Right kidney (tissue), 1 donor: ENCODE results near the gene MYOZ3.
A peak's percentile ranks its signal among the peaks of the same experiment; 100 is the strongest.

Experiments used
- DNase-seq: peaks from one replicate; pipeline ENCODE4 v3.0.0-alpha.2; 2016

The MYOZ3 gene

GRCh38 chr5:150658121-150658520 is 2.9 kb upstream of the MYOZ3 start:
- DNase-seq = no peak

GRCh38 chr5:150658699-150659265 is 2.3 kb upstream of the MYOZ3 start:
- no peak for DNase-seq

- DNase-seq = no peak
These were observed 1.5 kb upstream of the MYOZ3 start for GRCh38 chr5:150659360-150660107.

GRCh38 chr5:150660108-150660831 is 781 bp upstream of the MYOZ3 start:
- peak; percentile 20 for DNase-seq

GRCh38 chr5:150661821-150662596 is 958 bp downstream of the MYOZ3 start:
- no peak for DNase-seq

GRCh38 chr5:150662731-150663516 is 1.9 kb downstream of the MYOZ3 start:
- no peak for DNase-seq

- no peak for DNase-seq
These were observed 2.9 kb downstream of the MYOZ3 start for GRCh38 chr5:150663936-150664335.

GRCh38 chr5:150665044-150665443 is 4.0 kb downstream of the MYOZ3 start:
- no peak for DNase-seq

- no peak for DNase-seq
These were observed 9.4 kb downstream of the MYOZ3 start for GRCh38 chr5:150670275-150670947.

- DNase-seq = no peak
These were observed 9.9 kb downstream of the MYOZ3 start for GRCh38 chr5:150670948-150671310.

GRCh38 chr5:150671509-150672236 is 10.6 kb downstream of the MYOZ3 start:
- DNase-seq = peak; percentile 71

GRCh38 chr5:150672237-150672883 is 11.3 kb downstream of the MYOZ3 start:
- peak; percentile 65 for DNase-seq

GRCh38 chr5:150672884-150673275 is 11.8 kb downstream of the MYOZ3 start:
- DNase-seq = no peak

- DNase-seq = no peak
These were observed 13.3 kb downstream of the MYOZ3 start for GRCh38 chr5:150674341-150674821.

GRCh38 chr5:150675069-150675468 is 14.0 kb downstream of the MYOZ3 start:
- no peak for DNase-seq

GRCh38 chr5:150676578-150676977 is 15.5 kb downstream of the MYOZ3 start:
- DNase-seq = no peak

- no peak for DNase-seq
These were observed 28.1 kb downstream of the MYOZ3 start for GRCh38 chr5:150689120-150689519.

GRCh38 chr5:150690760-150691159 is 29.7 kb downstream of the MYOZ3 start:
- DNase-seq = no peak

- no peak for DNase-seq
These were observed 31.2 kb downstream of the MYOZ3 start for GRCh38 chr5:150692276-150692675.

GRCh38 chr5:150694612-150695011 is 33.6 kb downstream of the MYOZ3 start:
- no peak for DNase-seq
